HEK293T (cell line): ENCODE data around the gene MPP7.

Source experiments
- CTCF ChIA-PET: fragments of 350-600 bp; formaldehyde crosslinking; extraction: SDS; loops from one replicate; lab custom pipeline; 2021; ENCODE audit warnings: antibody characterized with exemption, inconsistent platforms; lab: Yijun Ruan, JAX
- POLR2A ChIA-PET: fragments of 350-600 bp; formaldehyde crosslinking; extraction: SDS; loops from one replicate; lab custom pipeline; 2020; ENCODE audit warnings: antibody characterized with exemption, inconsistent platforms; lab: Yijun Ruan, JAX
- DNase-seq: peaks from one replicate; pipeline ENCODE4 v3.0.0; 2012; ENCODE audit warnings: mixed read lengths; ENCODE audit errors: extremely low spot score
- ARNT ChIP-seq: fragments of 450-650 bp; IDR thresholded peaks from 2 replicates; pipeline ENCODE4 v1.6.1; 2017; ENCODE audit warnings: mild to moderate bottlenecking
- BHLHE40 ChIP-seq: fragments of 450-650 bp; IDR thresholded peaks from 2 replicates; pipeline ENCODE4 v1.6.1; 2016; ENCODE audit warnings: mild to moderate bottlenecking, moderate library complexity, borderline replicate concordance
- CTBP1 ChIP-seq: fragments of 450-650 bp; IDR thresholded peaks from 2 replicates; pipeline ENCODE4 v1.6.1; 2016; ENCODE audit warnings: borderline replicate concordance
- ELF4 ChIP-seq: fragments of 450-650 bp; IDR thresholded peaks from 2 replicates; pipeline ENCODE4 v1.6.1; 2017; ENCODE audit warnings: antibody characterized with exemption
- FOXA1 ChIP-seq: fragments of 450-650 bp; IDR thresholded peaks from 2 replicates; pipeline ENCODE4 v1.6.1; 2016; ENCODE audit warnings: mild to moderate bottlenecking
- FOXK2 ChIP-seq: fragments of 450-650 bp; IDR thresholded peaks from 2 replicates; pipeline ENCODE4 v1.6.1; 2016; ENCODE audit warnings: mild to moderate bottlenecking
- FOXM1 ChIP-seq: fragments of 450-650 bp; IDR thresholded peaks from 2 replicates; pipeline ENCODE4 v1.6.1; 2017; ENCODE audit warnings: mild to moderate bottlenecking, borderline replicate concordance
- HDGF ChIP-seq: fragments of 450-650 bp; IDR thresholded peaks from 2 replicates; pipeline ENCODE4 v1.6.1; 2017; ENCODE audit warnings: antibody characterized with exemption, borderline replicate concordance
- L3MBTL2 ChIP-seq: fragments of 450-650 bp; conservative IDR thresholded peaks from 2 replicates; pipeline ENCODE4 v1.6.1; 2016; ENCODE audit warnings: mild to moderate bottlenecking
- LEF1 ChIP-seq: fragments of 450-650 bp; IDR thresholded peaks from 2 replicates; pipeline ENCODE4 v1.6.1; 2017; ENCODE audit warnings: mild to moderate bottlenecking, borderline replicate concordance
- NFRKB ChIP-seq: fragments of 450-650 bp; IDR thresholded peaks from 2 replicates; pipeline ENCODE4 v1.6.1; 2016; ENCODE audit warnings: mild to moderate bottlenecking, moderate library complexity
- PKNOX1 ChIP-seq: fragments of 450-650 bp; IDR thresholded peaks from 2 replicates; pipeline ENCODE4 v1.6.1; 2016
- SP1 ChIP-seq: fragments of 450-650 bp; IDR thresholded peaks from 2 replicates; pipeline ENCODE4 v1.6.1; 2017
- SUZ12 ChIP-seq: fragments of 450-650 bp; IDR thresholded peaks from 2 replicates; pipeline ENCODE4 v1.6.1; 2016; ENCODE audit warnings: mild to moderate bottlenecking
- TARDBP ChIP-seq: fragments of 450-650 bp; IDR thresholded peaks from 2 replicates; pipeline ENCODE4 v1.6.1; 2016
- ZNF384 ChIP-seq: fragments of 450-650 bp; IDR thresholded peaks from 2 replicates; pipeline ENCODE4 v1.6.1; 2016

Gene MPP7

GRCh38 chr10:28316696-28317095 is 13.8 kb upstream of the MPP7 start:
- ChIA-PET CTCF (interaction anchor here (1.0 kb wide), 1 partner anchor 77 kb away, joined by 3 read pairs; no protein-coding TSS in a partner anchor), POLR2A (interaction anchor here (1.1 kb wide), 1 partner anchor 14 kb away, joined by 5 read pairs; the partner anchor contains the start of gene MPP7)
- TF ChIP-seq FOXK2 (no peak), CTBP1 (no peak), ELF4 (no peak), SP1 (no peak), FOXA1 (no peak), NFRKB (no peak), ZNF384 (no peak), FOXM1 (no peak), HDGF (no peak), L3MBTL2 (no peak), ARNT (no peak), TARDBP (no peak), BHLHE40 (no peak), LEF1 (no peak), PKNOX1 (no peak), SUZ12 (no peak)
- no peak for DNase-seq

GRCh38 chr10:28315140-28315539 is 12.3 kb upstream of the MPP7 start:
- POLR2A ChIA-PET, result no interaction called here
- TF ChIP-seq CTBP1, result no peak
- TF ChIP-seq TARDBP, result no peak
- no peak for TF ChIP-seq NFRKB
- TF ChIP-seq SUZ12, result no peak
- no peak for TF ChIP-seq FOXK2
- TF ChIP-seq FOXM1, result no peak
- no peak for TF ChIP-seq FOXA1
- no peak for TF ChIP-seq BHLHE40
- TF ChIP-seq L3MBTL2, result no peak
- TF ChIP-seq ELF4, result no peak
- TF ChIP-seq PKNOX1, result no peak
- no peak for TF ChIP-seq SP1
- TF ChIP-seq LEF1, result no peak
- TF ChIP-seq ZNF384, result no peak
- TF ChIP-seq ARNT, result no peak
- TF ChIP-seq HDGF, result no peak
- CTCF ChIA-PET, result interaction anchor here (0.5 to 1.8 kb wide), 2 partner anchors 12 to 23 kb away, joined by 3 to 6 read pairs; partner anchors contain the start of gene MPP7
- DNase-seq, result no peak

GRCh38 chr10:28314211-28314610 is 11.3 kb upstream of the MPP7 start:
- no peak for DNase-seq
- CTCF ChIA-PET, result interaction anchor here (1.8 kb wide), 1 partner anchor 11 kb away, joined by 6 read pairs; the partner anchor contains the start of gene MPP7
- POLR2A ChIA-PET, result no interaction called here
- no peak for TF ChIP-seq NFRKB

- no peak for DNase-seq
- TF ChIP-seq CTBP1 (no peak), TARDBP (no peak), PKNOX1 (no peak), ARNT (no peak), FOXM1 (no peak)
- ChIA-PET CTCF (interaction anchor here (1.1 kb wide), 1 partner anchor 62 kb away, joined by 3 read pairs; no protein-coding TSS in a partner anchor), POLR2A (interaction anchor here (0.9 to 1.2 kb wide), 2 partner anchors 10 to 12 kb away, joined by 3 to 4 read pairs; partner anchors contain the start of gene MPP7)
These were observed 9.7 kb upstream of the MPP7 start for GRCh38 chr10:28312572-28312971.

- ChIA-PET POLR2A (interaction anchor here (0.6 kb wide), 1 partner anchor 27 kb away, joined by 3 read pairs; no protein-coding TSS in a partner anchor), CTCF (no interaction called here)
- TF ChIP-seq ZNF384 (no peak), BHLHE40 (no peak), CTBP1 (no peak), SP1 (no peak)
- DNase-seq, result no peak
These were observed 8.2 kb upstream of the MPP7 start for GRCh38 chr10:28311104-28311503.

- no peak for TF ChIP-seq NFRKB
- TF ChIP-seq SP1, result no peak
- TF ChIP-seq ZNF384, result no peak
- TF ChIP-seq CTBP1, result no peak
- no peak for TF ChIP-seq FOXA1
- no peak for DNase-seq
- CTCF ChIA-PET, result interaction anchor here (0.6 to 0.8 kb wide), 2 partner anchors 643 to 773 kb away, joined by 3 to 4 read pairs; no protein-coding TSS in a partner anchor
- POLR2A ChIA-PET, result no interaction called here
These were observed 4.4 kb upstream of the MPP7 start for GRCh38 chr10:28307267-28307666.
